Hepatocyte (in vitro differentiated cells): Measurements from ENCODE around the gene PSMC6. TPM values are rescaled to one million over a fixed set of nuclear protein-coding genes. Genes with fewer than 3 reads are reported as not detected.

Experiments
- DNase-seq: peaks from one replicate; pipeline ENCODE4 v3.0.0-alpha.2; 2016; ENCODE audit warnings: low spot score
- H2AFZ ChIP-seq: fragments of 200-600 bp; sonication (generic); 2 replicates; pipeline ENCODE4 v1.6.0; 2016; ENCODE audit warnings: antibody characterized with exemption, mild to moderate bottlenecking
- H3K27ac ChIP-seq: fragments of 200-600 bp; sonication (generic); 2 replicates; pipeline ENCODE4 v1.5.1; 2016; ENCODE audit warnings: mild to moderate bottlenecking
- H3K27me3 ChIP-seq: fragments of 200-600 bp; sonication (generic); 2 replicates; pipeline ENCODE4 v1.6.1; 2016
- H3K36me3 ChIP-seq: fragments of 200-600 bp; sonication (generic); replicated peaks from 2 replicates; pipeline ENCODE4 v1.5.1; 2016; ENCODE audit warnings: low read depth; ENCODE audit not compliant: insufficient read depth
- H3K4me1 ChIP-seq: fragments of 200-600 bp; sonication (generic); 2 replicates; pipeline ENCODE4 v1.5.1; 2016; ENCODE audit warnings: mild to moderate bottlenecking, moderate library complexity; ENCODE audit not compliant: insufficient read depth
- H3K4me2 ChIP-seq: fragments of 200-600 bp; sonication (generic); 2 replicates; pipeline ENCODE4 v1.6.0; 2016
- H3K4me3 ChIP-seq: fragments of 200-600 bp; sonication (generic); 2 replicates; pipeline ENCODE4 v1.5.1; 2016; ENCODE audit warnings: mild to moderate bottlenecking
- H3K79me2 ChIP-seq: fragments of 200-600 bp; sonication (generic); 2 replicates; pipeline ENCODE4 v1.6.0; 2017; ENCODE audit warnings: mild to moderate bottlenecking
- H3K9me2 ChIP-seq: fragments of 200-600 bp; sonication (generic); replicated peaks from 2 replicates; pipeline ENCODE4 v1.6.0; 2017; ENCODE audit warnings: mild to moderate bottlenecking; ENCODE audit not compliant: insufficient read depth
- H3K9me3 ChIP-seq: fragments of 200-600 bp; sonication (generic); 2 replicates; pipeline ENCODE4 v1.5.1; 2016; ENCODE audit warnings: low read depth, mild to moderate bottlenecking
- H4K20me1 ChIP-seq: fragments of 200-600 bp; sonication (generic); 2 replicates; pipeline ENCODE4 v1.6.0; 2016; ENCODE audit warnings: mild to moderate bottlenecking; ENCODE audit not compliant: insufficient read depth, poor library complexity, severe bottlenecking
- CTCF ChIP-seq: fragments of 200-600 bp; sonication (generic); IDR thresholded peaks from 2 replicates; pipeline ENCODE4 v1.5.1; 2016; ENCODE audit warnings: antibody characterized with exemption, mild to moderate bottlenecking; ENCODE audit not compliant: poor library complexity
- EZH2 ChIP-seq: fragments of 200-600 bp; sonication (generic); IDR thresholded peaks from 2 replicates; pipeline ENCODE4 v1.6.1; 2016; ENCODE audit warnings: antibody characterized with exemption, mild to moderate bottlenecking, borderline replicate concordance
- EZH2phosphoT487 ChIP-seq: fragments of 200-600 bp; sonication (generic); IDR thresholded peaks from one replicate; pipeline ENCODE4 v1.6.1; 2018; ENCODE audit warnings: antibody characterized with exemption, mild to moderate bottlenecking, low read depth, moderate library complexity; ENCODE audit not compliant: unreplicated experiment, severe bottlenecking
- WGBS: methylation state at CpG from one replicate; pipeline ENCODE4 v1.1.6; 2016; ENCODE audit warnings: low lambda C conversion rate; ENCODE audit errors: missing lambda C conversion rate; 5-methylcytosine and 5-hydroxymethylcytosine counted together
- polyA plus RNA-seq: library from polyadenylated mRNA; unstranded; fragments of >200 nt; fragmentation: Nextera tagmentation; extraction: Ambion mirVana; gene quantifications from 2 replicates; pipeline ENCODE4 v1.2.1, GENCODE V29; 2016
- total RNA-seq: library from RNA; depleted of rRNA; stranded (reverse); fragments of >200 nt; gene quantifications from 2 replicates; pipeline ENCODE4 v1.2.3, GENCODE V29; 2014

The PSMC6 gene
- total and polyA plus RNA-seq, 2 experiments from 2014 or later = 89.8 to 141 TPM

GRCh38 chr14:52733824-52734223 is 26.8 kb downstream of the PSMC6 start:
- 93% methylated on average over 9 of the region's 9 CpGs for WGBS
- Histone ChIP-seq H3K4me3 (no peak overlapping the region), H3K4me2 (no peak overlapping the region), H3K27ac (no peak overlapping the region), H3K9me3 (no peaks in the 10 kb centered on the region), H2AFZ (no peak overlapping the region), H4K20me1 (no peaks in the 10 kb centered on the region), H3K36me3 (no peaks in the 10 kb centered on the region), H3K79me2 (peaks cover 82% of the 10 kb centered on the region), H3K4me1 (no peaks in the 10 kb centered on the region), H3K9me2 (no peaks in the 10 kb centered on the region), H3K27me3 (no peaks in the 10 kb centered on the region)
- TF ChIP-seq EZH2phosphoT487 (no peak), EZH2 (no peak)
- DNase-seq = no peak

- no peaks in the 10 kb centered on the region for H3K9me2 ChIP-seq
- WGBS = 45% methylated on average over 1 of the region's 1 CpG
- no peak for TF ChIP-seq EZH2phosphoT487
- TF ChIP-seq EZH2 = no peak
- no peak for TF ChIP-seq CTCF
- no peaks in the 10 kb centered on the region for H3K9me3 ChIP-seq
- H3K4me3 ChIP-seq = no peak overlapping the region
- no peak overlapping the region for H3K27ac ChIP-seq
- H3K36me3 ChIP-seq = no peaks in the 10 kb centered on the region
- H3K4me1 ChIP-seq = no peaks in the 10 kb centered on the region
- H4K20me1 ChIP-seq = no peaks in the 10 kb centered on the region
- no peak overlapping the region for H2AFZ ChIP-seq
- no peak for DNase-seq
- H3K4me2 ChIP-seq = no peak overlapping the region
- no peaks in the 10 kb centered on the region for H3K27me3 ChIP-seq
- H3K79me2 ChIP-seq = peaks cover 96% of the 10 kb centered on the region
Observed at GRCh38 chr14:52735921-52736489, 29.0 kb downstream of the PSMC6 start.

- Histone ChIP-seq H3K4me2 (no peak overlapping the region), H3K4me1 (no peaks in the 10 kb centered on the region), H3K27ac (no peak overlapping the region), H3K9me3 (no peaks in the 10 kb centered on the region), H3K9me2 (no peaks in the 10 kb centered on the region), H3K27me3 (no peaks in the 10 kb centered on the region), H3K4me3 (no peak overlapping the region), H4K20me1 (no peaks in the 10 kb centered on the region), H3K36me3 (no peaks in the 10 kb centered on the region), H2AFZ (no peak overlapping the region), H3K79me2 (peaks cover 95% of the 10 kb centered on the region)
- DNase-seq = no peak
- TF ChIP-seq EZH2phosphoT487 (no peak), CTCF (no peak), EZH2 (no peak)
Observed at GRCh38 chr14:52738409-52738808, 31.4 kb downstream of the PSMC6 start.

- TF ChIP-seq CTCF (no peak), EZH2phosphoT487 (no peak)
- Histone ChIP-seq H3K27ac (no peak overlapping the region), H2AFZ (no peak overlapping the region), H3K27me3 (no peaks in the 10 kb centered on the region), H3K9me2 (no peaks in the 10 kb centered on the region), H3K4me1 (no peaks in the 10 kb centered on the region), H3K9me3 (no peaks in the 10 kb centered on the region), H4K20me1 (no peaks in the 10 kb centered on the region), H3K79me2 (peaks cover 83% of the 10 kb centered on the region), H3K4me2 (no peak overlapping the region), H3K36me3 (no peaks in the 10 kb centered on the region), H3K4me3 (no peak overlapping the region)
- no peak for DNase-seq
- 97% methylated on average over 1 of the region's 1 CpG for WGBS
Observed at GRCh38 chr14:52740751-52741150, 33.8 kb downstream of the PSMC6 start.
